IMR-90 (cell line): Measurements from ENCODE around the gene HEXD. TPM values are rescaled to one million over a fixed set of nuclear protein-coding genes. Genes with fewer than 3 reads are reported as not detected.

ENCODE experiments used
- ATAC-seq: fragments of 200-7000 bp; cut with Tn5 transposase; 2 replicates; pipeline ENCODE4 v1.9.1; 2020; ENCODE audit warnings: low read depth, mild to moderate bottlenecking, moderate library complexity
- BruUV-seq: library from RNA; stranded (reverse); fragments of 400-500 nt; replicated peaks from 2 replicates; lab custom pipeline; 2021; lab: Mats Ljungman, UMichigan
- CTCF ChIA-PET: fragments of 300-600 bp; formaldehyde crosslinking; extraction: SDS; loops from one replicate; lab custom pipeline; 2021; ENCODE audit warnings: antibody characterized with exemption; lab: Yijun Ruan, JAX
- POLR2A ChIA-PET: fragments of 300-600 bp; sonication (Branson Sonifier 250); formaldehyde crosslinking; loops from one replicate; lab custom pipeline; 2022; ENCODE audit warnings: antibody characterized with exemption; ENCODE audit not compliant: unreplicated experiment; lab: Charles Lee
- DNase-seq: peaks from one replicate; pipeline ENCODE4 v3.0.0; 2013
- H2AFZ ChIP-seq: replicated peaks from 2 replicates; pipeline ENCODE3; 2013; ENCODE audit warnings: low read length, mild to moderate bottlenecking; ENCODE audit not compliant: poor library complexity
- H2AK5ac ChIP-seq: 2 replicates; pipeline ENCODE4 v1.6.1; 2013; ENCODE audit warnings: low read depth, low read length, inconsistent platforms
- H2AK9ac ChIP-seq: replicated peaks from 2 replicates; pipeline ENCODE3; 2013; ENCODE audit warnings: mild to moderate bottlenecking, low read depth, low read length, moderate library complexity; ENCODE audit not compliant: poor library complexity
- H2BK120ac ChIP-seq: 2 replicates; pipeline ENCODE4 v1.6.1; 2013; ENCODE audit warnings: low read depth, low read length, inconsistent platforms
- H2BK15ac ChIP-seq: 3 replicates; pipeline ENCODE4 v1.6.1; 2013; ENCODE audit warnings: low read depth, low read length, inconsistent platforms
- H2BK20ac ChIP-seq: 2 replicates; pipeline ENCODE4 v1.6.1; 2013; ENCODE audit warnings: low read depth, mild to moderate bottlenecking, inconsistent platforms, low read length, moderate library complexity
- H2BK5ac ChIP-seq: 2 replicates; pipeline ENCODE4 v1.6.1; 2013; ENCODE audit warnings: mild to moderate bottlenecking, low read depth, low read length, inconsistent platforms; ENCODE audit not compliant: poor library complexity, severe bottlenecking
- H3K14ac ChIP-seq: replicated peaks from 2 replicates; pipeline ENCODE4 v1.6.1; 2013; ENCODE audit warnings: low read depth, low read length, inconsistent platforms
- H3K18ac ChIP-seq: 2 replicates; pipeline ENCODE4 v1.6.1; 2013; ENCODE audit warnings: low read depth, low read length, control low read depth
- H3K23ac ChIP-seq: 2 replicates; pipeline ENCODE4 v1.6.1; 2013; ENCODE audit warnings: low read depth, low read length, inconsistent platforms
- H3K27ac ChIP-seq: 2 replicates; pipeline ENCODE4 v1.5.1; 2013; ENCODE audit warnings: mild to moderate bottlenecking, control low read depth, low read length; ENCODE audit not compliant: insufficient read depth
- H3K27me3 ChIP-seq: 2 replicates; pipeline ENCODE4 v1.6.1; 2013; ENCODE audit warnings: low read length; ENCODE audit not compliant: control insufficient read depth, insufficient read depth
- H3K36me3 ChIP-seq: 2 replicates; pipeline ENCODE4 v1.6.1; 2013; ENCODE audit warnings: low read length, mixed read lengths; ENCODE audit not compliant: control insufficient read depth, insufficient read depth
- H3K4ac ChIP-seq: 2 replicates; pipeline ENCODE4 v1.6.1; 2013; ENCODE audit warnings: low read depth, low read length, inconsistent platforms
- H3K4me1 ChIP-seq: 2 replicates; pipeline ENCODE4 v1.6.1; 2013; ENCODE audit warnings: low read length, mixed read lengths; ENCODE audit not compliant: control insufficient read depth, insufficient read depth
- H3K4me2 ChIP-seq: 2 replicates; pipeline ENCODE4 v1.6.1; 2013; ENCODE audit warnings: low read depth, mild to moderate bottlenecking, control low read depth, low read length, moderate library complexity
- H3K4me3 ChIP-seq: 2 replicates; pipeline ENCODE4 v1.5.1; 2013; ENCODE audit warnings: low read depth, mild to moderate bottlenecking, control low read depth, low read length, moderate library complexity; ENCODE audit not compliant: insufficient read depth
- H3K56ac ChIP-seq: 2 replicates; pipeline ENCODE4 v1.6.1; 2013; ENCODE audit warnings: low read length, inconsistent platforms; ENCODE audit not compliant: insufficient read depth; ENCODE audit errors: extremely low read depth
- H3K79me1 ChIP-seq, 2 experiments: 2 replicates each; pipeline ENCODE4 v1.6.1; 2013; ENCODE audit warnings: low read length in 2 of 2, inconsistent platforms in 1 of 2, low read depth in 1 of 2
- H3K9ac ChIP-seq: 2 replicates; pipeline ENCODE4 v1.6.1; 2013; ENCODE audit warnings: low read depth, low read length, control low read depth
- H3K9me1 ChIP-seq: 2 replicates; pipeline ENCODE4 v1.6.1; 2013; ENCODE audit warnings: low read length, inconsistent platforms; ENCODE audit not compliant: insufficient read depth
- H3K9me3 ChIP-seq: 2 replicates; pipeline ENCODE4 v1.6.1; 2013; ENCODE audit warnings: low read length; ENCODE audit not compliant: control insufficient read depth, insufficient read depth
- H4K20me1 ChIP-seq: 2 replicates; pipeline ENCODE4 v1.6.1; 2013; ENCODE audit warnings: low read length, inconsistent platforms; ENCODE audit not compliant: insufficient read depth
- H4K5ac ChIP-seq: 2 replicates; pipeline ENCODE4 v1.6.1; 2013; ENCODE audit warnings: mild to moderate bottlenecking, low read depth, low read length, control low read depth
- H4K8ac ChIP-seq, 2 experiments: 2 replicates each; pipeline ENCODE4 v1.6.1; 2013; ENCODE audit warnings: low read depth in 2 of 2, low read length in 2 of 2, control low read depth in 1 of 2, inconsistent platforms in 1 of 2
- H4K91ac ChIP-seq: 2 replicates; pipeline ENCODE4 v1.6.1; 2013; ENCODE audit warnings: low read depth, low read length, inconsistent platforms; ENCODE audit not compliant: insufficient read depth
- CEBPB ChIP-seq: IDR thresholded peaks from 2 replicates; pipeline ENCODE4 v1.6.1; 2012; ENCODE audit warnings: low read depth, low read length, improper control_type of control experiment
- MAFK ChIP-seq: IDR thresholded peaks from 2 replicates; pipeline ENCODE4 v1.6.1; 2012; ENCODE audit warnings: low read depth, low read length, improper control_type of control experiment
- WGBS, 2 experiments: methylation state at CpG; one replicate each; pipeline versions ENCODE4 v1.1.5 to v1.1.7; 2013; ENCODE audit warnings: missing lambda C conversion rate in 2 of 2; ENCODE audit not compliant: insufficient read length in 1 of 2; ENCODE audit errors: extremely low coverage in 2 of 2; 5-methylcytosine and 5-hydroxymethylcytosine counted together
- dilution Hi-C: fragments of 300-500 bp; cut with HindIII; formaldehyde crosslinking; loops from one replicate; pipeline ENCODE4 v1.14.3; 2018; ENCODE audit warnings: low sequenced_read_pairs; ENCODE audit not compliant: unreplicated experiment
- in situ Hi-C: fragments of 300-500 bp; cut with MboI; formaldehyde crosslinking; loops from 3 replicates; pipeline ENCODE4 v1.14.3; 2019; ENCODE audit warnings: low sequenced_read_pairs, inconsistent platforms, mixed read lengths
- intact Hi-C: fragments of 100-400 bp; cut with micrococcal nuclease; formaldehyde crosslinking; loops from 2 replicates; pipeline ENCODE4 v1.10.0; 2022
- polyA plus RNA-seq, 3 experiments: library from polyadenylated mRNA; depleted of rRNA; stranded (reverse); fragments of >200 nt; gene quantifications; 2 replicates each; pipeline ENCODE4 v1.2.3, GENCODE V29; 2012; ENCODE audit warnings: low replicate concordance in 1 of 3
- total RNA-seq: library from RNA; depleted of rRNA; stranded (reverse); fragments of >200 nt; gene quantifications from 2 replicates; pipeline ENCODE4 v1.2.3, GENCODE V29; 2012
- TF ChIP-seq, protein P1 (sequence below): conservative IDR thresholded peaks from 2 replicates; pipeline ENCODE4 v1.5.1; 2012; ENCODE audit warnings: mild to moderate bottlenecking, low read depth, low read length, improper control_type of control experiment

The HEXD gene
- total and polyA plus RNA-seq, 2 of the 4 experiments (the other 2 are of a cell fraction): 3.8 to 9.5 TPM

DNA sequence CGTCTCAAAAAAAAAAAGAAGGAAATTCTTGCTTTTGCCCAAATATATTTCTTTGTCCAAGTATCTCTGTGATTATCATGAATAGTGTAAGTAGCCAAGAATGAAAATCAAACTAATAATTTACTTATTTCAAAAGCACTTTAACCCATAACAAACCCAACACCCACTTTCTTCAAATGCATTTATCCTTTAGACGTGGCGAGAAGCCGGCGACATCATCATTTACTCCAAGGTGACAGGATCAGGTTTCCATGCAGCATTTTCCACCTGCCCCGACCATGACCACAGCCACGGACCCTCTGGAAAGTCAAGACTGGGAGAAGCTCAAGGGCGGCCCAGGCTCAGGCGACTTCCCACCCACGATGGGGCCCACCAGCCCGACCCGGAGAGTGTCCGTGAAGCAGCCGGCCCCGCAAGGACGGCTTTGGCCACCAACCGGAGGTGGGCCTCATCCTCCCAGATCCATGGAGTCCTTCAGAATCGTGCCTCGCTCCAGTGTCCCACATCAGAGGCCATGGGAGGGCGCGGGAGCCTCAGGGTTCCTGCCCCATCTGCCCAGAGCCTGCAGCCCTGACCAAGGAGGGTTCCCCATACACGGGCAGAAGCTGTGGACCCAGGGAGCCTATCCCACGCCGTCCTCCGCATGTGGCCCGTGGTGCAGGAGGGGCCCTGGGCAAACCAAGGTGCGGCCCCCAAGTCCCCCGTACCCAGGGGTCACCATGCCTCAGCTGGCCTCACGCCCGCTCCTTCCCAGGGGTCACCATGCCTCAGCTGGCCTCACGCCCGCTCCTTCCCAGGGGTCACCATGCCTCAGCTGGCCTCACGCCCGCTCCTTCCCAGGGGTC, 27.9 kb upstream of the HEXD start:
- ATAC-seq (no peak), DNase-seq (no peak)
- Histone ChIP-seq H3K4ac (no peak overlapping the region), H2AFZ (peak overlapping the region; percentile 51), H2BK120ac (no peak overlapping the region), H3K14ac (no peak overlapping the region), H3K18ac (no peak overlapping the region), H3K23ac (no peak overlapping the region), H3K27ac (no peak overlapping the region), H3K9me3 (no peaks in the 10 kb centered on the region), H3K56ac (no peak overlapping the region), H4K5ac (no peak overlapping the region), H2BK5ac (no peak overlapping the region), H3K4me3 (no peak overlapping the region), H4K91ac (no peak overlapping the region), H2BK20ac (no peak overlapping the region), H3K4me2 (no peak overlapping the region), H3K79me1 (no peaks in the 10 kb centered on the region), H2AK9ac (no peak overlapping the region), H4K8ac (no peak overlapping the region), H3K9me1 (no peaks in the 10 kb centered on the region), H3K9ac (no peak overlapping the region), H3K4me1 (no peaks in the 10 kb centered on the region), H2BK15ac (no peak overlapping the region), H2AK5ac (no peak overlapping the region), H3K36me3 (peaks cover 10% of the 10 kb centered on the region; the same call in 1 of the 2 replicates), H4K20me1 (no peaks in the 10 kb centered on the region), H3K27me3 (peaks cover 24% of the 10 kb centered on the region)
- no TSS peak for BruUV-seq
- dilution Hi-C loops: no loop called here
- ChIA-PET POLR2A (no interaction called here), CTCF (no interaction called here)
- 91% methylated on average over 9 of the region's 34 CpGs; no CpG with 5 or more reads in 1 of the 2 experiments for WGBS, 2 experiments
- in situ Hi-C loops: no loop called here
- TF ChIP-seq CEBPB (no peak), MAFK (no peak)
- TF ChIP-seq, protein P1, sequence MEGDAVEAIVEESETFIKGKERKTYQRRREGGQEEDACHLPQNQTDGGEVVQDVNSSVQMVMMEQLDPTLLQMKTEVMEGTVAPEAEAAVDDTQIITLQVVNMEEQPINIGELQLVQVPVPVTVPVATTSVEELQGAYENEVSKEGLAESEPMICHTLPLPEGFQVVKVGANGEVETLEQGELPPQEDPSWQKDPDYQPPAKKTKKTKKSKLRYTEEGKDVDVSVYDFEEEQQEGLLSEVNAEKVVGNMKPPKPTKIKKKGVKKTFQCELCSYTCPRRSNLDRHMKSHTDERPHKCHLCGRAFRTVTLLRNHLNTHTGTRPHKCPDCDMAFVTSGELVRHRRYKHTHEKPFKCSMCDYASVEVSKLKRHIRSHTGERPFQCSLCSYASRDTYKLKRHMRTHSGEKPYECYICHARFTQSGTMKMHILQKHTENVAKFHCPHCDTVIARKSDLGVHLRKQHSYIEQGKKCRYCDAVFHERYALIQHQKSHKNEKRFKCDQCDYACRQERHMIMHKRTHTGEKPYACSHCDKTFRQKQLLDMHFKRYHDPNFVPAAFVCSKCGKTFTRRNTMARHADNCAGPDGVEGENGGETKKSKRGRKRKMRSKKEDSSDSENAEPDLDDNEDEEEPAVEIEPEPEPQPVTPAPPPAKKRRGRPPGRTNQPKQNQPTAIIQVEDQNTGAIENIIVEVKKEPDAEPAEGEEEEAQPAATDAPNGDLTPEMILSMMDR: no peak
- intact Hi-C loops: no loop called here
